ENCODE measurements around the gene SPDYA.

Gene SPDYA

DNA sequence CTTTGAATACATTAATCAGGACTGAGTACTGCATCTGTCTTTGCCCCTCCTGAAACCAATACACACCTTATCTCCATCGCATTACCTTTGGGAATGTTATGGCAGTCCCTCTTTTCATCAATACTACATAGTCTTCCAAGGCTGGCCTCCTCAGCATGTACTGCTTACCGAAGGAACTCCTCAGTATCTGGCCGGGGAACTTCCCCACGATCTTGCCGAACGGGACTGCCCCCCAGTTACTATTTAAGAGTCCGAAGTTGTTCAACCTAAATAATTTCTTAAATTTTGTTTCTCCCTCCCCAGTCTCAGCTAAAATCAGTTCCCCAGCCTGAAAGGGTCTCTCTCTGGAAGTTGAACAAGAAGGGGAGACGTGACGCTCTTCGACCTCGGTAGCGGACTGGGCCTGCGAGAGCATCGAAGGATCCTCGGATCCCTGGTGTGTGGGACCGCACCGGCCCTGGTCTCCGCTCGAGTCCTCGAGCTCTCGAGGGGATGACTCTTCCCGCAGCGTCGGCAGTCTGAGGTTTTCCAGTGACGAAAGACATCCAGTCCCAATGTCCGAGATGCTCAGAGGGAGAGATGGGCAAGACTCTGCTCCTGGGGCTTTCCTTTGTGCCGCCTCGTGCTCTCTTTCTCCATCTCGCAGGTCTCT is 59.0 kb downstream of the SPDYA start:
- peaks cover 3 to 4% of the 10 kb centered on the region in 2 donors for H3K36me3 ChIP-seq (ENCODE audit: control insufficient read depth in 2 of 2, insufficient read depth in 2 of 2, low read length in 2 of 2)
- H3K27ac ChIP-seq (ENCODE audit: low read depth in 2 of 2, low read length in 2 of 2) = peak overlapping the region; percentile 75 to 88
- H3K4me3 ChIP-seq (ENCODE audit: low read length in 2 of 2) = peak overlapping the region; percentile 93 to 99
- peak overlapping the region; percentile 78 to 90 for H3K9ac ChIP-seq (ENCODE audit: low read depth in 1 of 2, low read length in 2 of 2)
- H3K9me3 ChIP-seq (ENCODE audit: control insufficient read depth in 2 of 2, low read length in 2 of 2) = no peaks in the 10 kb centered on the region
- H3K4me1 ChIP-seq (ENCODE audit: control insufficient read depth in 2 of 2, insufficient read depth in 2 of 2, low read length in 2 of 2) = peaks cover 22 to 24% of the 10 kb centered on the region in 2 donors
- no peaks in the 10 kb centered on the region for H3K27me3 ChIP-seq (ENCODE audit: control insufficient read depth in 2 of 2, insufficient read depth in 2 of 2, low read length in 2 of 2)

DNA sequence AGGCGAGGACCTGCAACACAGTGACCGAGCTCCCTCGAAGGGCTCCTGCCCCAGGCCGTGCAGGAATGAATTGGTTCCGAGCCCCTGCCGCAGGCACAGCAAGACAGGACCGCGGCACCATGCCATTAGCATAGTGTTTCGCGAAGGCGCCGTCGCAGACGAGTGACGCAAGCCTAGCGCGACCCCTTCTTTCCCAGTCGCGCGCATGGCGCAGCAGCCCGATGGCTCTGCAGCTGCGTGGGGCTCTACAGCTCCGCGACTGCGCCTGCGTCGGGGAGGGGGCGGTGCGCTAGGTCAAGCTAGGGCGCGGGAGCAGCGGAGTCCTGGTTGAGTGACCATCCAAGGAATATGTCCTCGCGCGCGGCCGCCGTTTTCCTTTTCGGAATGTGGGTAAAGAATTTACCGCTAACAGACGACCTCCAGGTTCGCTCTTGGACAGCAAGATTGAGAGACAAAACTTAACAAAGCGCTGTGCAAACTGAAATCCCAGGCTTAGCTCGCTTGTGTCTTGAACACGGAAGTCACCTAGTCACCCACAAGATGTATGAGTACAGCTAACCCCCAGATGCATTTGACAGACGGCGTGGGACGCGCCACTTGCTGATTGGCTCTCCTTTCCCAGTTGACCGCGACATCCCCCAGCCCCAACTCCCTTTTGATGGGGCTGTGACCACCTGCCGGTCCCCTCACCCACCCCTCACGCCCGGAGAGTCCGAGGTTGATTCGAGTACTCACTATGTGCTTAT is 59.7 kb downstream of the SPDYA start, which contains the start of gene TRMT61B:
Gene TRMT61B (minus strand): TSS at position 164 of the 746 bp plus-strand sequence. CDS start 32 bp downstream, at position 132.
- H3K27ac ChIP-seq (ENCODE audit: low read depth in 2 of 2, low read length in 2 of 2) = peak within 1 kb of the TSS; percentile 75 to 88
- peak within 1 kb of the TSS; percentile 78 to 90 for H3K9ac ChIP-seq (ENCODE audit: low read depth in 1 of 2, low read length in 2 of 2)

DNA sequence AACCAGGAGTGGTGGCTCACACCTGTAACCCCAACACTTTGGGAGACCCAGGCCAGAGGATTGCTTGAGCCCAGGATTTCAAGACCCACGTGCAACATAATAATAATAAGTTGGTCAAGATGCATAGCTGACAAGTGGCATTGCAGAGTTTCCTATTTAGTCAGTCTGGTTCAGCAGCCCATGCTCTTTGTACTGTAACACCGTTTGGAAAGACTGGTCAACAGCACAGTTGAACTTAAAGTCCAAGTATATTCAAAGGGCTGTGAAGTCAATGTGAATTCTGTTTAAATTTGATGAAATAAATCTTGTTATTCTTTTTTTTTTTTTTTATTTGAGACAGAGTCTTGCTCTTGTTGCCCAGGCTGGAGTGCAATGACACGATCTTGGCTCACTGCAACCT is 61.0 kb downstream of the SPDYA start:
- no peak overlapping the region for H3K27ac ChIP-seq (ENCODE audit: low read depth in 2 of 2, low read length in 2 of 2)
- peaks cover 0 to 3% of the 10 kb centered on the region in 2 donors for H3K27me3 ChIP-seq (ENCODE audit: control insufficient read depth in 2 of 2, insufficient read depth in 2 of 2, low read length in 2 of 2)
- no peaks in the 10 kb centered on the region for H3K9me3 ChIP-seq (ENCODE audit: control insufficient read depth in 2 of 2, low read length in 2 of 2)
- no peak overlapping the region for H3K4me3 ChIP-seq (ENCODE audit: low read length in 2 of 2)
- H3K9ac ChIP-seq (ENCODE audit: low read depth in 1 of 2, low read length in 2 of 2) = no peak overlapping the region
- H3K4me1 ChIP-seq (ENCODE audit: control insufficient read depth in 2 of 2, insufficient read depth in 2 of 2, low read length in 2 of 2) = peaks cover 19 to 22% of the 10 kb centered on the region in 2 donors
- no peaks in the 10 kb centered on the region for H3K36me3 ChIP-seq (ENCODE audit: control insufficient read depth in 2 of 2, insufficient read depth in 2 of 2, low read length in 2 of 2)

More for the DNA sequence above, 59.7 kb downstream of the SPDYA start, which contains the start of gene TRMT61B:
- H3K36me3 ChIP-seq (ENCODE audit: control insufficient read depth in 2 of 2, insufficient read depth in 2 of 2, low read length in 2 of 2) = peaks cover 0 to 4% of the 10 kb centered on the region in 2 donors
- peaks cover 19 to 22% of the 10 kb centered on the region in 2 donors for H3K4me1 ChIP-seq (ENCODE audit: control insufficient read depth in 2 of 2, insufficient read depth in 2 of 2, low read length in 2 of 2)
- H3K9me3 ChIP-seq (ENCODE audit: control insufficient read depth in 2 of 2, low read length in 2 of 2) = no peaks in the 10 kb centered on the region
- peak within 1 kb of the TSS; percentile 93 to 99 for H3K4me3 ChIP-seq (ENCODE audit: low read length in 2 of 2)
- H3K27me3 ChIP-seq (ENCODE audit: control insufficient read depth in 2 of 2, insufficient read depth in 2 of 2, low read length in 2 of 2) = no peaks in the 10 kb centered on the region

DNA sequence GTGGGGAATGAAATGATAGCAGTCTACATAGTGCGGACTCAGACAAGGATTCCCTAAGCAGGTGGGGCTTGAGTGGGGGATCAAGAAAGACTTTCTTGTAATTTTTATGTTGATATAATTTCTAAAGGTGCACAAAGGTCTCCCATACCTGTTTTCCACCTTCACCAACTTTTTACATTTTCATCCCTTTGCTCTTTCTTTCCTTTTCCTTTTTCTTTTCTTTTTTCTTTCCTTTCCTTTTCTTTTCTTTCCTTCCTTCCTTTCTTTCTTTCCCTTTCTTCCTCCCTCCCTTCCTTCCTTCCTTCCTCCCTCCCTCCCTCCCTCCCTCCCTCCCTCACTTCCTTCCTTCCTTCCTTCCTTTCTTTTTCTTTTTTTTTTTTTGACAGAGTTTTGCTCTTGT is 69.6 kb downstream of the SPDYA start:
- Histone ChIP-seq H3K27ac (ENCODE audit: low read depth in 2 of 2, low read length in 2 of 2) (no peak overlapping the region), H3K9me3 (ENCODE audit: control insufficient read depth in 2 of 2, low read length in 2 of 2) (no peaks in the 10 kb centered on the region), H3K4me3 (ENCODE audit: low read length in 2 of 2) (no peak overlapping the region), H3K36me3 (ENCODE audit: control insufficient read depth in 2 of 2, insufficient read depth in 2 of 2, low read length in 2 of 2) (no peaks in the 10 kb centered on the region), H3K4me1 (ENCODE audit: control insufficient read depth in 2 of 2, insufficient read depth in 2 of 2, low read length in 2 of 2) (no peaks in the 10 kb centered on the region), H3K9ac (ENCODE audit: low read depth in 1 of 2, low read length in 2 of 2) (no peak overlapping the region), H3K27me3 (ENCODE audit: control insufficient read depth in 2 of 2, insufficient read depth in 2 of 2, low read length in 2 of 2) (peaks cover 0 to 4% of the 10 kb centered on the region in 2 donors)

DNA sequence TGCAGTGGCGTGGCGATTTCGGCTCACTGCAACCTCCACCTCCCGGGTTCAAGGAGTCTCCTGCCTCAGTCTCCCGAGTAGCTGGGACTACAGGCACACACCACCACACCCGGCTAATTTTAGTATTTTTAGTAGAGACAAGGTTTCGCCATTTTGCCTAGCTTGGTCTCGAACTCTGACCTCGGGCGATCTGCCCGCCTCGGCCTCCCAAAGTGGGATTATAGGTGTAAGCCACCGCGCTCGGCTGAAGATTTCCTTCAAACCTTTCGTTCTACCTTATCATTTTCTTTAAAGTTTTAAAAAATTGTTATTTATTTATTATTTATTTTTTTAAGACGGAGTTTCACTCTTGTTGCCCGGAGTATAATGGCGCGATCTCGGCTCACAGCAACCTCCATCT is 82.9 kb downstream of the SPDYA start:
- no peak overlapping the region for H3K27ac ChIP-seq (ENCODE audit: low read depth in 2 of 2, low read length in 2 of 2)
- H3K4me3 ChIP-seq (ENCODE audit: low read length in 2 of 2) = no peak overlapping the region

DNA sequence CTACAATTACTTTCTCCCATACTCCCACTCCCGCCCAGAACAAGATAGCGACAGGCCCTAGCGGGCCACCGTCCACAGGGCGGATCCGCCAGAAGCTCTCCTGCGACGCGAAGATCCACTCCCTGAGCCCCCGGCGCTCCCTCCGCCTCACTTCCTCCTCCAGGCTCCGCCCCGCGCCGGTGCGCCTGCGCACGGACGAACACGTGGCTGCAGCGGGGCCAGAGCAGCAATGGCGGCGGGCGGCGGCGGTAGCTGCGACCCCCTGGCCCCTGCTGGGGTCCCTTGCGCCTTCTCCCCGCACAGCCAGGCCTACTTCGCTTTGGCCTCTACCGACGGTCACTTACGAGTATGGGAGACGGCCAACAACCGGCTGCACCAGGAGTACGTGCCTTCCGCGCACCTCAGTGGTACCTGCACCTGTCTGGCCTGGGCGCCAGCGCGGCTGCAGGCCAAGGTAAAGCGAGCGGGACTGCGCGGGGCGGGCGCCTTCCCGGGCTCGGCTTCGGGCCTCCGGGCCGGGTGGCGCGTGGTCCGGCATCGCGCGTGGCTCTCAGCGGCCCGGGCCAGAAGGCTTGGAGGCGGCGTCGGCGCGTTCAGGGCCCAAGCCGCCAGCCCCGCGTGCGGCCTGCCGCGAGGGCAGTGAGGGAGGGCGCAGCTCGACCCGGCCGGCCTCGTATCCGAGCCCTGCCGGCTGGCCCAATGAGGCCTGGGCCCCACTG is 84.0 kb downstream of the SPDYA start, which contains the start of gene WDR43:
Gene WDR43 (plus strand): TSS at position 198 of the 719 bp plus-strand sequence. CDS start 32 bp downstream, at position 230.
- Histone ChIP-seq H3K9me3 (ENCODE audit: control insufficient read depth in 2 of 2, low read length in 2 of 2) (no peaks in the 10 kb centered on the region), H3K4me3 (ENCODE audit: low read length in 2 of 2) (peak within 1 kb of the TSS; percentile 80 to 94), H3K36me3 (ENCODE audit: control insufficient read depth in 2 of 2, insufficient read depth in 2 of 2, low read length in 2 of 2) (no peaks in the 10 kb centered on the region), H3K27me3 (ENCODE audit: control insufficient read depth in 2 of 2, insufficient read depth in 2 of 2, low read length in 2 of 2) (no peaks in the 10 kb centered on the region), H3K9ac (ENCODE audit: low read depth in 1 of 2, low read length in 2 of 2) (peak within 1 kb of the TSS; percentile 74 to 80), H3K4me1 (ENCODE audit: control insufficient read depth in 2 of 2, insufficient read depth in 2 of 2, low read length in 2 of 2) (peaks cover 9% of the 10 kb centered on the region in 2 donors), H3K27ac (ENCODE audit: low read depth in 2 of 2, low read length in 2 of 2) (peak within 1 kb of the TSS; percentile 46 to 80)

More for the DNA sequence above, 82.9 kb downstream of the SPDYA start:
- H3K36me3 ChIP-seq (ENCODE audit: control insufficient read depth in 2 of 2, insufficient read depth in 2 of 2, low read length in 2 of 2) = no peaks in the 10 kb centered on the region
- no peaks in the 10 kb centered on the region for H3K9me3 ChIP-seq (ENCODE audit: control insufficient read depth in 2 of 2, low read length in 2 of 2)
- H3K4me1 ChIP-seq (ENCODE audit: control insufficient read depth in 2 of 2, insufficient read depth in 2 of 2, low read length in 2 of 2) = peaks cover 9% of the 10 kb centered on the region in 2 donors
- H3K9ac ChIP-seq (ENCODE audit: low read depth in 1 of 2, low read length in 2 of 2) = no peak overlapping the region
- H3K27me3 ChIP-seq (ENCODE audit: control insufficient read depth in 2 of 2, insufficient read depth in 2 of 2, low read length in 2 of 2) = no peaks in the 10 kb centered on the region

DNA sequence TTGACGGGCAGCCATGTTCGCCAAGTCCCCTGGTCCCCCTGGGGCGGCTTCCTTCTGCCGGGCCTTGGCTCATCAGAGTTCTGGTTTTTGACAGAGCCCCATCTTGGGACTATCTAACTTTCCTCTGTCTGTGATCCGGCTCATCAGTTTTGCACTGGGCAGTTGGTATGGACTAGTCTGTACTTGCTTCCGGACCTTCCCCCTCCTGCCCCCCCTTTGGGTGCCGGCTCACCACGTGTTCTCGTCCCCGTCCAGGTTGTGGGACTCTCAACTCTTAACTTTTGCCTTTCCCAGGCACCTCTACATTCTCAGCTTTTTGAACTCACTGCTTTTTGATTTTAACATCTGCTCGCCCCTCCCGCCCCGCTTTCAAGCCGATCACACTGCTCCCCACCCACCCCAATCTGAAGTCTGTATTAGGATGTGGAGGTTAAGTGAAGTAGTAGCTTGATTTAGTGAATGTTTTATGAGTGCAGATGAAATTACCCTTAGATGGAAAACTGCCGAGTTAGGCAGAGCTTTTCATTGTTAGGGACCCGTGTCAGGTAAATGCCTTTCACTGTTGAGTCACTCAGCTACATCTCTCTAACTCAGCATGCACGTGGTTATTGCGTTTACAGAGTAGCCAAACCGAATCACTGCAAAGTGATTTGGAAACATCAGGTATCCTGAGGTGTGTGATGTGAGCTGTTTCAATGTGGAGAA is 84.7 kb downstream of the SPDYA start:
- peak overlapping the region; percentile 46 to 80 for H3K27ac ChIP-seq (ENCODE audit: low read depth in 2 of 2, low read length in 2 of 2)
- no peaks in the 10 kb centered on the region for H3K36me3 ChIP-seq (ENCODE audit: control insufficient read depth in 2 of 2, insufficient read depth in 2 of 2, low read length in 2 of 2)
- H3K27me3 ChIP-seq (ENCODE audit: control insufficient read depth in 2 of 2, insufficient read depth in 2 of 2, low read length in 2 of 2) = no peaks in the 10 kb centered on the region
- peak overlapping the region; percentile 80 to 94 for H3K4me3 ChIP-seq (ENCODE audit: low read length in 2 of 2)
- H3K9me3 ChIP-seq (ENCODE audit: control insufficient read depth in 2 of 2, low read length in 2 of 2) = no peaks in the 10 kb centered on the region
- peaks cover 9% of the 10 kb centered on the region in 2 donors for H3K4me1 ChIP-seq (ENCODE audit: control insufficient read depth in 2 of 2, insufficient read depth in 2 of 2, low read length in 2 of 2)
- H3K9ac ChIP-seq (ENCODE audit: low read depth in 1 of 2, low read length in 2 of 2) = peak overlapping the region; percentile 74 to 80

DNA sequence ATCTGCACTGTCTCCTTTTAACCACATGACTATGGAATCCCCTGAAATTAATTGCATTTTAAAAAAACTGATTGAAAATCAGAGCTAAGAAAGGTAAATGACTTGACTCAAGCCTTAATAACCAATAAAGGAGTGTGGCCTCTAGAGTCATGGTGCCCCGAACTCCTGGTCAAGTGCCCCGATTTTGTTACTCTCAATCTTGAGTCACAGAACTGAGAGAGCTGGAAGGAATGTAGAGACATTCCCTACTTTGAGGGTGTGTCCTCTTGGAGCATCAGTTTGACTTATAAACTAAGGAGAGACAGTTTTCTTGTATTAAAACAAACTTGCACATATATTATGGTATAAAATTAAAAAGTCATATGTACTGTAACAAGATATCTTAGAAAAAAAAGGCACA is 86.3 kb downstream of the SPDYA start:
- H3K36me3 ChIP-seq (ENCODE audit: control insufficient read depth in 2 of 2, insufficient read depth in 2 of 2, low read length in 2 of 2) = no peaks in the 10 kb centered on the region
- no peak overlapping the region for H3K27ac ChIP-seq (ENCODE audit: low read depth in 2 of 2, low read length in 2 of 2)
- no peaks in the 10 kb centered on the region for H3K27me3 ChIP-seq (ENCODE audit: control insufficient read depth in 2 of 2, insufficient read depth in 2 of 2, low read length in 2 of 2)
- no peaks in the 10 kb centered on the region for H3K9me3 ChIP-seq (ENCODE audit: control insufficient read depth in 2 of 2, low read length in 2 of 2)
- H3K9ac ChIP-seq (ENCODE audit: low read depth in 1 of 2, low read length in 2 of 2) = no peak overlapping the region
- no peak overlapping the region for H3K4me3 ChIP-seq (ENCODE audit: low read length in 2 of 2)
- peaks cover 9% of the 10 kb centered on the region in 2 donors for H3K4me1 ChIP-seq (ENCODE audit: control insufficient read depth in 2 of 2, insufficient read depth in 2 of 2, low read length in 2 of 2)

DNA sequence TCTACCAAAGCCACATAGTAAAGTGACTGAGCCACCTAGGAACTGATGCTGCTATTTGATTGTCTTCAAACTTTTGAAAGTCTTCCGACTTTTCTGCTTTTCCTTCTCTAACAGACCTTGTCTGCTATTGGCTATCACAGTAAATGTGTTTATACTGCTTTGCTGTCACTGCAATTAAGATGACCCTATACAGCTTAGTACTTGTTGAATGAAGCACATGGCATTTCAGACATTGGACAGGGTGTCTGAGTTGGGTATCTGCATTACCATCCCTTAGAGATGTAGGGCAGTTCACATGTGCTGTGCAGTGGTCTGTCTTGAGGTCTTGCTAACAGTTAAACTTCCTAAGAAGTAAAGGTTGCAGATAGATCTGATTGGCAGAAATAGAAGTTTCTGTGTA is 87.4 kb downstream of the SPDYA start:
- H3K9ac ChIP-seq (ENCODE audit: low read depth in 1 of 2, low read length in 2 of 2) = no peak overlapping the region
- no peak overlapping the region for H3K4me3 ChIP-seq (ENCODE audit: low read length in 2 of 2)
- H3K9me3 ChIP-seq (ENCODE audit: control insufficient read depth in 2 of 2, low read length in 2 of 2) = no peaks in the 10 kb centered on the region
- H3K4me1 ChIP-seq (ENCODE audit: control insufficient read depth in 2 of 2, insufficient read depth in 2 of 2, low read length in 2 of 2) = peaks cover 9% of the 10 kb centered on the region in 2 donors
- H3K27ac ChIP-seq (ENCODE audit: low read depth in 2 of 2, low read length in 2 of 2) = no peak overlapping the region
- no peaks in the 10 kb centered on the region for H3K27me3 ChIP-seq (ENCODE audit: control insufficient read depth in 2 of 2, insufficient read depth in 2 of 2, low read length in 2 of 2)
- H3K36me3 ChIP-seq (ENCODE audit: control insufficient read depth in 2 of 2, insufficient read depth in 2 of 2, low read length in 2 of 2) = peaks cover 7% of the 10 kb centered on the region in 2 donors

All from mucosa of rectum (tissue), 2 donors.